HEK293T (cell line): ENCODE data around the gene PTPRM.

Source experiments
- ARNT ChIP-seq: fragments of 450-650 bp; IDR thresholded peaks from 2 replicates; pipeline ENCODE4 v1.6.1; 2017; ENCODE audit warnings: mild to moderate bottlenecking
- BHLHE40 ChIP-seq: fragments of 450-650 bp; IDR thresholded peaks from 2 replicates; pipeline ENCODE4 v1.6.1; 2016; ENCODE audit warnings: mild to moderate bottlenecking, moderate library complexity, borderline replicate concordance
- CTBP1 ChIP-seq: fragments of 450-650 bp; IDR thresholded peaks from 2 replicates; pipeline ENCODE4 v1.6.1; 2016; ENCODE audit warnings: borderline replicate concordance
- ELF4 ChIP-seq: fragments of 450-650 bp; IDR thresholded peaks from 2 replicates; pipeline ENCODE4 v1.6.1; 2017; ENCODE audit warnings: antibody characterized with exemption
- FOXA1 ChIP-seq: fragments of 450-650 bp; IDR thresholded peaks from 2 replicates; pipeline ENCODE4 v1.6.1; 2016; ENCODE audit warnings: mild to moderate bottlenecking
- FOXK2 ChIP-seq: fragments of 450-650 bp; IDR thresholded peaks from 2 replicates; pipeline ENCODE4 v1.6.1; 2016; ENCODE audit warnings: mild to moderate bottlenecking
- FOXM1 ChIP-seq: fragments of 450-650 bp; IDR thresholded peaks from 2 replicates; pipeline ENCODE4 v1.6.1; 2017; ENCODE audit warnings: mild to moderate bottlenecking, borderline replicate concordance
- HDGF ChIP-seq: fragments of 450-650 bp; IDR thresholded peaks from 2 replicates; pipeline ENCODE4 v1.6.1; 2017; ENCODE audit warnings: antibody characterized with exemption, borderline replicate concordance
- NFRKB ChIP-seq: fragments of 450-650 bp; IDR thresholded peaks from 2 replicates; pipeline ENCODE4 v1.6.1; 2016; ENCODE audit warnings: mild to moderate bottlenecking, moderate library complexity
- SP1 ChIP-seq: fragments of 450-650 bp; IDR thresholded peaks from 2 replicates; pipeline ENCODE4 v1.6.1; 2017
- SUZ12 ChIP-seq: fragments of 450-650 bp; IDR thresholded peaks from 2 replicates; pipeline ENCODE4 v1.6.1; 2016; ENCODE audit warnings: mild to moderate bottlenecking
- ZNF384 ChIP-seq: fragments of 450-650 bp; IDR thresholded peaks from 2 replicates; pipeline ENCODE4 v1.6.1; 2016
- TF ChIP-seq, protein P1 (sequence below): fragments of 450-650 bp; IDR thresholded peaks from 2 replicates; pipeline ENCODE4 v1.6.1; 2016

DNA sequence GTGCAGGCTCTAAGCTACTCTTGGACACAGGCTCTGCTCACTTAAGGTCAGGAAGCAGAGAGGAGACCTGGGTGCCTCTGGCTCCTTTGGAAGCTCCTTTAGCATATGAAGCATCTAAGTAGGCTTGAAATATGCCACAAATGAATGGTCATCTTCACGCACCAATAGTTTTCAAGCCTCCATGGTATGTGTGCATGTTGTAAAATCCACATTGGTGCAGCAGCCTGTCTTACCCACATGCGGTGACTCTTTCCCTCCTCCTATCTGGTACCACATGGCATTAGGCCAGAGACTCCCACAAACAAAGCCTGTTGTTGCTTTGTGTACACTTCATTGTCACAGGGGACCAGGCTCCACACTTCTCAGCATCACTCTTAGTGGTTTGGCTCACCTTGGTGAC is 599.9 kb downstream of the PTPRM start:
- TF ChIP-seq FOXM1 (no peak), CTBP1 (no peak), ELF4 (no peak), SUZ12 (no peak), ARNT (no peak), FOXA1 (no peak), NFRKB (no peak), BHLHE40 (no peak), ZNF384 (no peak), FOXK2 (no peak), HDGF (no peak), SP1 (no peak)
- TF ChIP-seq, protein P1, sequence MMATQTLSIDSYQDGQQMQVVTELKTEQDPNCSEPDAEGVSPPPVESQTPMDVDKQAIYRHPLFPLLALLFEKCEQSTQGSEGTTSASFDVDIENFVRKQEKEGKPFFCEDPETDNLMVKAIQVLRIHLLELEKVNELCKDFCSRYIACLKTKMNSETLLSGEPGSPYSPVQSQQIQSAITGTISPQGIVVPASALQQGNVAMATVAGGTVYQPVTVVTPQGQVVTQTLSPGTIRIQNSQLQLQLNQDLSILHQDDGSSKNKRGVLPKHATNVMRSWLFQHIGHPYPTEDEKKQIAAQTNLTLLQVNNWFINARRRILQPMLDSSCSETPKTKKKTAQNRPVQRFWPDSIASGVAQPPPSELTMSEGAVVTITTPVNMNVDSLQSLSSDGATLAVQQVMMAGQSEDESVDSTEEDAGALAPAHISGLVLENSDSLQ, result no peak
